ENCODE measurements around the gene ACTR2.
"Not testable (repeated sequence)": the region's sequence is repeated elsewhere in the genome, so short reads cannot be mapped to it uniquely, and the experiment has no call there.

The ACTR2 gene

GRCh38 chr2:65215946-65216345 is 11.7 kb upstream of the ACTR2 start:
- Histone ChIP-seq H3K18ac (ENCODE audit: low read length) (no peak overlapping the region), H3K27ac (ENCODE audit: low read depth, low read length) (no peak overlapping the region), H3K27me3 (ENCODE audit: insufficient read depth, low read length, poor library complexity) (no peaks in the 10 kb centered on the region), H3K4me1 (ENCODE audit: control insufficient read depth, low read depth, low read length) (no peaks in the 10 kb centered on the region), H3K79me1 (ENCODE audit: low read length) (no peaks in the 10 kb centered on the region), H2BK120ac (ENCODE audit: low read depth, low read length) (no peak overlapping the region), H4K5ac (ENCODE audit: low read length) (no peak overlapping the region), H2BK15ac (replicated peaks; ENCODE audit: low read depth) (no peak overlapping the region), H2BK5ac (ENCODE audit: low read length) (no peak overlapping the region), H3K56ac (ENCODE audit: low read length) (no peak overlapping the region), H4K8ac (ENCODE audit: low read depth, low read length) (no peak overlapping the region), H3K4me3 (ENCODE audit: low read length) (no peak overlapping the region), H3K9ac (ENCODE audit: low read length) (no peak overlapping the region), H2AK5ac (ENCODE audit: low read length) (no peak overlapping the region), H3K23ac (ENCODE audit: low read length) (no peak overlapping the region), H3K4me2 (ENCODE audit: low read length) (no peak overlapping the region), H3K36me3 (ENCODE audit: control insufficient read depth, insufficient read depth, low read length) (no peaks in the 10 kb centered on the region), H3K79me2 (ENCODE audit: control insufficient read depth, insufficient read depth, low read length) (no peaks in the 10 kb centered on the region), H3K4ac (ENCODE audit: low read depth, low read length) (no peak overlapping the region)
- WGBS (ENCODE audit: extremely low coverage, insufficient coverage, low lambda C conversion rate), result no CpG with 5 or more reads among the region's 3 CpGs
- DNase-seq, result no peak

- no peak overlapping the region for H3K56ac ChIP-seq (ENCODE audit: low read length)
- H3K23ac ChIP-seq (ENCODE audit: low read length), result no peak overlapping the region
- no peaks in the 10 kb centered on the region for H3K27me3 ChIP-seq (ENCODE audit: insufficient read depth, low read length, poor library complexity)
- no peak overlapping the region for H3K4me2 ChIP-seq (ENCODE audit: low read length)
- H3K18ac ChIP-seq (ENCODE audit: low read length), result no peak overlapping the region
- no peak overlapping the region for H2AK5ac ChIP-seq (ENCODE audit: low read length)
- H3K4me1 ChIP-seq (ENCODE audit: control insufficient read depth, low read depth, low read length), result no peaks in the 10 kb centered on the region
- H3K27ac ChIP-seq (ENCODE audit: low read depth, low read length), result no peak overlapping the region
- H3K4ac ChIP-seq (ENCODE audit: low read depth, low read length), result no peak overlapping the region
- H2BK5ac ChIP-seq (ENCODE audit: low read length), result no peak overlapping the region
- WGBS (ENCODE audit: extremely low coverage, insufficient coverage, low lambda C conversion rate), result no CpG with 5 or more reads among the region's 3 CpGs
- no peak overlapping the region for H4K8ac ChIP-seq (ENCODE audit: low read depth, low read length)
- DNase-seq, result no peak
- H3K9ac ChIP-seq (ENCODE audit: low read length), result no peak overlapping the region
- no peak overlapping the region for H2BK120ac ChIP-seq (ENCODE audit: low read depth, low read length)
- H3K79me2 ChIP-seq (ENCODE audit: control insufficient read depth, insufficient read depth, low read length), result no peaks in the 10 kb centered on the region
- H2BK15ac ChIP-seq (replicated peaks; ENCODE audit: low read depth), result no peak overlapping the region
- no peaks in the 10 kb centered on the region for H3K79me1 ChIP-seq (ENCODE audit: low read length)
- no peaks in the 10 kb centered on the region for H3K36me3 ChIP-seq (ENCODE audit: control insufficient read depth, insufficient read depth, low read length)
- H4K5ac ChIP-seq (ENCODE audit: low read length), result no peak overlapping the region
- H3K4me3 ChIP-seq (ENCODE audit: low read length), result no peak overlapping the region
Measured at GRCh38 chr2:65220432-65221131, 7.0 kb upstream of the ACTR2 start.

- not testable (repeated sequence) for H3K79me2 ChIP-seq (ENCODE audit: control insufficient read depth, insufficient read depth, low read length); H3K4ac ChIP-seq (ENCODE audit: low read depth, low read length); H2AK5ac ChIP-seq (ENCODE audit: low read length); H2BK120ac ChIP-seq (ENCODE audit: low read depth, low read length); H4K5ac ChIP-seq (ENCODE audit: low read length); H3K27me3 ChIP-seq (ENCODE audit: insufficient read depth, low read length, poor library complexity); H3K27ac ChIP-seq (ENCODE audit: low read depth, low read length); DNase-seq; H3K36me3 ChIP-seq (ENCODE audit: control insufficient read depth, insufficient read depth, low read length); H3K4me3 ChIP-seq (ENCODE audit: low read length); H3K79me1 ChIP-seq (ENCODE audit: low read length); H2BK5ac ChIP-seq (ENCODE audit: low read length); H2BK15ac ChIP-seq (replicated peaks; ENCODE audit: low read depth); H3K18ac ChIP-seq (ENCODE audit: low read length); H3K4me1 ChIP-seq (ENCODE audit: control insufficient read depth, low read depth, low read length); H3K9ac ChIP-seq (ENCODE audit: low read length); H3K4me2 ChIP-seq (ENCODE audit: low read length); H4K8ac ChIP-seq (ENCODE audit: low read depth, low read length); H3K56ac ChIP-seq (ENCODE audit: low read length); H3K23ac ChIP-seq (ENCODE audit: low read length)
- WGBS (ENCODE audit: extremely low coverage, insufficient coverage, low lambda C conversion rate), result no CpG with 5 or more reads among the region's 8 CpGs
Measured at GRCh38 chr2:65221275-65221674, 6.4 kb upstream of the ACTR2 start.

- no peaks in the 10 kb centered on the region for H3K27me3 ChIP-seq (ENCODE audit: insufficient read depth, low read length, poor library complexity)
- peak overlapping the region; percentile 91 for H3K56ac ChIP-seq (ENCODE audit: low read length)
- no peak overlapping the region for H2AK5ac ChIP-seq (ENCODE audit: low read length)
- DNase-seq, result peak; percentile 46
- peak overlapping the region; percentile 90 for H3K4me2 ChIP-seq (ENCODE audit: low read length)
- H3K18ac ChIP-seq (ENCODE audit: low read length), result peak overlapping the region; percentile 54
- H3K23ac ChIP-seq (ENCODE audit: low read length), result peak overlapping the region; percentile 4
- WGBS (ENCODE audit: extremely low coverage, insufficient coverage, low lambda C conversion rate), result no CpG with 5 or more reads among the region's 13 CpGs
- H3K9ac ChIP-seq (ENCODE audit: low read length), result peak overlapping the region; percentile 76
- peaks cover 26% of the 10 kb centered on the region for H3K79me2 ChIP-seq (ENCODE audit: control insufficient read depth, insufficient read depth, low read length)
- no peaks in the 10 kb centered on the region for H3K4me1 ChIP-seq (ENCODE audit: control insufficient read depth, low read depth, low read length)
- H2BK5ac ChIP-seq (ENCODE audit: low read length), result no peak overlapping the region
- H3K4ac ChIP-seq (ENCODE audit: low read depth, low read length), result peak overlapping the region; percentile 82
- no peak overlapping the region for H2BK120ac ChIP-seq (ENCODE audit: low read depth, low read length)
- no peak overlapping the region for H4K5ac ChIP-seq (ENCODE audit: low read length)
- no peak overlapping the region for H3K27ac ChIP-seq (ENCODE audit: low read depth, low read length)
- H3K4me3 ChIP-seq (ENCODE audit: low read length), result peak overlapping the region; percentile 62
- no peak overlapping the region for H2BK15ac ChIP-seq (replicated peaks; ENCODE audit: low read depth)
- H3K36me3 ChIP-seq (ENCODE audit: control insufficient read depth, insufficient read depth, low read length), result no peaks in the 10 kb centered on the region
- H4K8ac ChIP-seq (ENCODE audit: low read depth, low read length), result no peak overlapping the region
- H3K79me1 ChIP-seq (ENCODE audit: low read length), result peaks cover 6% of the 10 kb centered on the region
Measured at GRCh38 chr2:65227020-65227455, 593 bp upstream of the ACTR2 start.

GRCh38 chr2:65228263-65228750 is 676 bp downstream of the ACTR2 start:
- Histone ChIP-seq H3K4ac (ENCODE audit: low read depth, low read length) (peak overlapping the region; percentile 74), H3K9ac (ENCODE audit: low read length) (peak overlapping the region; percentile 93), H3K27ac (ENCODE audit: low read depth, low read length) (peak overlapping the region; percentile 89), H3K4me2 (ENCODE audit: low read length) (peak overlapping the region; percentile 81), H3K18ac (ENCODE audit: low read length) (peak overlapping the region; percentile 70), H3K4me1 (ENCODE audit: control insufficient read depth, low read depth, low read length) (no peaks in the 10 kb centered on the region), H4K5ac (ENCODE audit: low read length) (no peak overlapping the region), H2AK5ac (ENCODE audit: low read length) (no peak overlapping the region), H3K79me1 (ENCODE audit: low read length) (peaks cover 7% of the 10 kb centered on the region), H3K79me2 (ENCODE audit: control insufficient read depth, insufficient read depth, low read length) (peaks cover 32% of the 10 kb centered on the region), H2BK120ac (ENCODE audit: low read depth, low read length) (peak overlapping the region; percentile 54), H3K23ac (ENCODE audit: low read length) (no peak overlapping the region), H3K4me3 (ENCODE audit: low read length) (peak overlapping the region; percentile 71), H3K27me3 (ENCODE audit: insufficient read depth, low read length, poor library complexity) (no peaks in the 10 kb centered on the region), H2BK15ac (replicated peaks; ENCODE audit: low read depth) (no peak overlapping the region), H3K56ac (ENCODE audit: low read length) (peak overlapping the region; percentile 98), H2BK5ac (ENCODE audit: low read length) (peak overlapping the region; percentile 77), H4K8ac (ENCODE audit: low read depth, low read length) (peak overlapping the region; percentile 1), H3K36me3 (ENCODE audit: control insufficient read depth, insufficient read depth, low read length) (no peaks in the 10 kb centered on the region)
- WGBS (ENCODE audit: extremely low coverage, insufficient coverage, low lambda C conversion rate), result no CpG with 5 or more reads among the region's 16 CpGs
- DNase-seq, result no peak

DNA sequence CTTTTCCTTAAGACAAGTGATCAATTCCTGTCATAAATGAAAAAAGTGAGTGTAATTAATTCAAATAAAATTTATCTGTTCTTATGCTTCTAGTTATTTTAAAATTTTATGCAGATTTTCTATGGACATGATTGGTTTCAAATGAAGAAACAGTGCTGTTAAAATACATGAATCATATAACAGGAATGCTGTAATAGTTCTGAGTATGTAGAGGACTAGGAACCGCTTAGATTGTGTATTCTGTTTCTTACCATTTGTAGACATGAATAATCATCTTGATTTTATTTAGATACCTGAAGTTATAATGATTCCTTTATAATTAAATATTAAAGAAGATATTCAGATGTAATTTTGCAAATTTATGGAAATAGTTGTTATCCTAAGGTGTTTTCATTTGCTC is 3.5 kb downstream of the ACTR2 start:
- Histone ChIP-seq H3K56ac (ENCODE audit: low read length) (no peak overlapping the region), H3K36me3 (ENCODE audit: control insufficient read depth, insufficient read depth, low read length) (no peaks in the 10 kb centered on the region), H3K4me2 (ENCODE audit: low read length) (no peak overlapping the region), H2AK5ac (ENCODE audit: low read length) (no peak overlapping the region), H3K4me1 (ENCODE audit: control insufficient read depth, low read depth, low read length) (no peaks in the 10 kb centered on the region), H3K79me2 (ENCODE audit: control insufficient read depth, insufficient read depth, low read length) (peaks cover 42% of the 10 kb centered on the region), H3K18ac (ENCODE audit: low read length) (no peak overlapping the region), H3K27ac (ENCODE audit: low read depth, low read length) (no peak overlapping the region), H3K4ac (ENCODE audit: low read depth, low read length) (no peak overlapping the region), H3K27me3 (ENCODE audit: insufficient read depth, low read length, poor library complexity) (no peaks in the 10 kb centered on the region), H3K79me1 (ENCODE audit: low read length) (peaks cover 12% of the 10 kb centered on the region), H4K8ac (ENCODE audit: low read depth, low read length) (no peak overlapping the region), H3K9ac (ENCODE audit: low read length) (no peak overlapping the region), H3K23ac (ENCODE audit: low read length) (no peak overlapping the region), H2BK120ac (ENCODE audit: low read depth, low read length) (no peak overlapping the region), H2BK15ac (replicated peaks; ENCODE audit: low read depth) (no peak overlapping the region), H3K4me3 (ENCODE audit: low read length) (no peak overlapping the region), H4K5ac (ENCODE audit: low read length) (no peak overlapping the region), H2BK5ac (ENCODE audit: low read length) (no peak overlapping the region)
- no peak for DNase-seq
- WGBS (ENCODE audit: extremely low coverage, insufficient coverage, low lambda C conversion rate), result no CpG with 5 or more reads among the region's 1 CpG

Measured in mesendoderm (in vitro differentiated cells).